ENCODE data around the gene WDFY4. TPM values are rescaled to one million over a fixed set of nuclear protein-coding genes. Genes with fewer than 3 reads are reported as not detected.
A peak's percentile ranks its signal among the peaks of the same experiment; 100 is the strongest.

The WDFY4 gene
- total and polyA plus RNA-seq, 9 donors: 1.2 to 3.9 (median 2.4) TPM

GRCh38 chr10:48978318-48978717 is 293.6 kb downstream of the WDFY4 start:
- Histone ChIP-seq H3K4me3 (ENCODE audit: low read length) (no peak overlapping the region), H3K9me3 (replicated peaks; ENCODE audit: control insufficient read depth, low read depth, low read length) (no peaks in the 10 kb centered on the region), H3K36me3 (ENCODE audit: control insufficient read depth, insufficient read depth, low read length) (no peaks in the 10 kb centered on the region), H3K27me3 (ENCODE audit: control insufficient read depth, insufficient read depth, low read length) (no peaks in the 10 kb centered on the region), H3K27ac (ENCODE audit: low read length) (no peak overlapping the region), H3K4me1 (ENCODE audit: control insufficient read depth, insufficient read depth, low read length) (peaks cover 10% of the 10 kb centered on the region)
- no peak for DNase-seq
- WGBS (ENCODE audit: insufficient coverage): 86% methylated on average over 3 of the region's 5 CpGs

GRCh38 chr10:48981310-48981907 is 296.7 kb downstream of the WDFY4 start:
- peaks cover 10% of the 10 kb centered on the region for H3K4me1 ChIP-seq (ENCODE audit: control insufficient read depth, insufficient read depth, low read length)
- no peaks in the 10 kb centered on the region for H3K9me3 ChIP-seq (replicated peaks; ENCODE audit: control insufficient read depth, low read depth, low read length)
- H3K4me3 ChIP-seq (ENCODE audit: low read length): no peak overlapping the region
- no peaks in the 10 kb centered on the region for H3K27me3 ChIP-seq (ENCODE audit: control insufficient read depth, insufficient read depth, low read length)
- peak; percentile 56 for DNase-seq
- H3K36me3 ChIP-seq (ENCODE audit: control insufficient read depth, insufficient read depth, low read length): no peaks in the 10 kb centered on the region
- no peak overlapping the region for H3K27ac ChIP-seq (ENCODE audit: low read length)
- WGBS (ENCODE audit: insufficient coverage): 41% methylated on average over 10 of the region's 12 CpGs

- H3K27ac ChIP-seq (ENCODE audit: low read length): no peak overlapping the region
- H3K4me3 ChIP-seq (ENCODE audit: low read length): no peak overlapping the region
- no peaks in the 10 kb centered on the region for H3K27me3 ChIP-seq (ENCODE audit: control insufficient read depth, insufficient read depth, low read length)
- H3K9me3 ChIP-seq (replicated peaks; ENCODE audit: control insufficient read depth, low read depth, low read length): no peaks in the 10 kb centered on the region
- DNase-seq: no peak
- WGBS (ENCODE audit: insufficient coverage): no CpG with 5 or more reads among the region's 5 CpGs
- H3K36me3 ChIP-seq (ENCODE audit: control insufficient read depth, insufficient read depth, low read length): no peaks in the 10 kb centered on the region
- peaks cover 10% of the 10 kb centered on the region for H3K4me1 ChIP-seq (ENCODE audit: control insufficient read depth, insufficient read depth, low read length)
These were observed 297.9 kb downstream of the WDFY4 start for GRCh38 chr10:48982584-48982983.

GRCh38 chr10:48983648-48984351 is 299.1 kb downstream of the WDFY4 start:
- no peak for DNase-seq
- Histone ChIP-seq H3K9me3 (replicated peaks; ENCODE audit: control insufficient read depth, low read depth, low read length) (no peaks in the 10 kb centered on the region), H3K27me3 (ENCODE audit: control insufficient read depth, insufficient read depth, low read length) (no peaks in the 10 kb centered on the region), H3K27ac (ENCODE audit: low read length) (no peak overlapping the region), H3K4me3 (ENCODE audit: low read length) (no peak overlapping the region), H3K4me1 (ENCODE audit: control insufficient read depth, insufficient read depth, low read length) (peaks cover 10% of the 10 kb centered on the region), H3K36me3 (ENCODE audit: control insufficient read depth, insufficient read depth, low read length) (no peaks in the 10 kb centered on the region)
- WGBS (ENCODE audit: insufficient coverage): no CpG with 5 or more reads among the region's 5 CpGs

- no peaks in the 10 kb centered on the region for H3K36me3 ChIP-seq (ENCODE audit: control insufficient read depth, insufficient read depth, low read length)
- H3K9me3 ChIP-seq (replicated peaks; ENCODE audit: control insufficient read depth, low read depth, low read length): no peaks in the 10 kb centered on the region
- WGBS (ENCODE audit: insufficient coverage): 75% methylated on average over 6 of the region's 7 CpGs
- H3K27ac ChIP-seq (ENCODE audit: low read length): no peak overlapping the region
- no peak for DNase-seq
- no peak overlapping the region for H3K4me3 ChIP-seq (ENCODE audit: low read length)
- H3K27me3 ChIP-seq (ENCODE audit: control insufficient read depth, insufficient read depth, low read length): no peaks in the 10 kb centered on the region
- H3K4me1 ChIP-seq (ENCODE audit: control insufficient read depth, insufficient read depth, low read length): peaks cover 8% of the 10 kb centered on the region
These were observed 301.0 kb downstream of the WDFY4 start for GRCh38 chr10:48985621-48986158.

GRCh38 chr10:48990226-48990625 is 305.6 kb downstream of the WDFY4 start:
- DNase-seq: no peak
- no peaks in the 10 kb centered on the region for H3K4me1 ChIP-seq (ENCODE audit: control insufficient read depth, insufficient read depth, low read length)
- H3K27me3 ChIP-seq (ENCODE audit: control insufficient read depth, insufficient read depth, low read length): no peaks in the 10 kb centered on the region
- no CpG with 5 or more reads among the region's 1 CpG for WGBS (ENCODE audit: insufficient coverage)
- H3K9me3 ChIP-seq (replicated peaks; ENCODE audit: control insufficient read depth, low read depth, low read length): no peaks in the 10 kb centered on the region
- H3K4me3 ChIP-seq (ENCODE audit: low read length): no peak overlapping the region
- H3K36me3 ChIP-seq (ENCODE audit: control insufficient read depth, insufficient read depth, low read length): no peaks in the 10 kb centered on the region
- no peak overlapping the region for H3K27ac ChIP-seq (ENCODE audit: low read length)

GRCh38 chr10:48993627-48994026 is 309.0 kb downstream of the WDFY4 start:
- 100% methylated on average over 5 of the region's 5 CpGs for WGBS (ENCODE audit: insufficient coverage)

GRCh38 chr10:48996329-48996728 is 311.7 kb downstream of the WDFY4 start:
- 38% methylated on average over 2 of the region's 3 CpGs for WGBS (ENCODE audit: insufficient coverage)
- no peak for DNase-seq
- no peak overlapping the region for H3K27ac ChIP-seq (ENCODE audit: low read length)

More at GRCh38 chr10:48993627-48994026, 309.0 kb downstream of the WDFY4 start:
- no peak overlapping the region for H3K4me3 ChIP-seq (ENCODE audit: low read length)
- H3K36me3 ChIP-seq (ENCODE audit: control insufficient read depth, insufficient read depth, low read length): no peaks in the 10 kb centered on the region
- no peaks in the 10 kb centered on the region for H3K4me1 ChIP-seq (ENCODE audit: control insufficient read depth, insufficient read depth, low read length)
- no peaks in the 10 kb centered on the region for H3K9me3 ChIP-seq (replicated peaks; ENCODE audit: control insufficient read depth, low read depth, low read length)
- H3K27ac ChIP-seq (ENCODE audit: low read length): no peak overlapping the region
- no peaks in the 10 kb centered on the region for H3K27me3 ChIP-seq (ENCODE audit: control insufficient read depth, insufficient read depth, low read length)
- no peak for DNase-seq

GRCh38 chr10:48999346-48999745 is 314.7 kb downstream of the WDFY4 start:
- DNase-seq: no peak
- H3K27ac ChIP-seq (ENCODE audit: low read length): no peak overlapping the region
- H3K4me1 ChIP-seq (ENCODE audit: control insufficient read depth, insufficient read depth, low read length): peaks cover 6% of the 10 kb centered on the region
- no peaks in the 10 kb centered on the region for H3K9me3 ChIP-seq (replicated peaks; ENCODE audit: control insufficient read depth, low read depth, low read length)
- no peak overlapping the region for H3K4me3 ChIP-seq (ENCODE audit: low read length)
- 100% methylated on average over 2 of the region's 2 CpGs for WGBS (ENCODE audit: insufficient coverage)
- no peaks in the 10 kb centered on the region for H3K36me3 ChIP-seq (ENCODE audit: control insufficient read depth, insufficient read depth, low read length)
- no peaks in the 10 kb centered on the region for H3K27me3 ChIP-seq (ENCODE audit: control insufficient read depth, insufficient read depth, low read length)

More at GRCh38 chr10:48996329-48996728, 311.7 kb downstream of the WDFY4 start:
- Histone ChIP-seq H3K4me1 (ENCODE audit: control insufficient read depth, insufficient read depth, low read length) (no peaks in the 10 kb centered on the region), H3K36me3 (ENCODE audit: control insufficient read depth, insufficient read depth, low read length) (no peaks in the 10 kb centered on the region), H3K27me3 (ENCODE audit: control insufficient read depth, insufficient read depth, low read length) (no peaks in the 10 kb centered on the region), H3K4me3 (ENCODE audit: low read length) (no peak overlapping the region), H3K9me3 (replicated peaks; ENCODE audit: control insufficient read depth, low read depth, low read length) (no peaks in the 10 kb centered on the region)

- no peak for DNase-seq
- no peaks in the 10 kb centered on the region for H3K9me3 ChIP-seq (replicated peaks; ENCODE audit: control insufficient read depth, low read depth, low read length)
- no peak overlapping the region for H3K27ac ChIP-seq (ENCODE audit: low read length)
- no peaks in the 10 kb centered on the region for H3K36me3 ChIP-seq (ENCODE audit: control insufficient read depth, insufficient read depth, low read length)
- H3K4me3 ChIP-seq (ENCODE audit: low read length): no peak overlapping the region
- H3K4me1 ChIP-seq (ENCODE audit: control insufficient read depth, insufficient read depth, low read length): peaks cover 6% of the 10 kb centered on the region
- no peaks in the 10 kb centered on the region for H3K27me3 ChIP-seq (ENCODE audit: control insufficient read depth, insufficient read depth, low read length)
- WGBS (ENCODE audit: insufficient coverage): 82% methylated on average over 12 of the region's 13 CpGs
These were observed 316.0 kb downstream of the WDFY4 start for GRCh38 chr10:49000437-49001398.

Data from muscle of leg (tissue), 11 donors.